Adrenal gland (tissue), 12 donors: ENCODE measurements around the gene WNK4. TPM values are rescaled to one million over a fixed set of nuclear protein-coding genes. Genes with fewer than 3 reads are reported as not detected.

ENCODE experiments used
- DNase-seq, 7 donors: peaks; one replicate each; pipeline ENCODE4 v3.0.0-alpha.2; 2019 to 2020
- H3K27ac ChIP-seq, 5 donors: fragments of 200-600 bp; sonication (generic) in 4 of 5; 1 replicate in 3 of 5; 2 replicates in 2 of 5; pipeline versions ENCODE4 v1.5.1 to v1.8.0; 2016 to 2020; ENCODE audit warnings: mild to moderate bottlenecking in 1 of 5
- H3K27me3 ChIP-seq: fragments of 200-600 bp; 2 replicates; pipeline ENCODE4 v1.8.0; 2021
- H3K36me3 ChIP-seq, 2 donors: fragments of 200-600 bp; replicated peaks in 1 of 2; 1 replicate in 1 of 2; 2 replicates in 1 of 2; pipeline versions ENCODE4 v1.5.1 to v1.8.0; 2018 to 2022
- H3K4me1 ChIP-seq, 2 donors: fragments of 200-600 bp; replicated peaks in 1 of 2; 1 replicate in 1 of 2; 2 replicates in 1 of 2; pipeline versions ENCODE4 v1.5.1 to v1.8.0; 2018 to 2021
- H3K4me3 ChIP-seq, 4 donors: fragments of 200-600 bp; sonication (generic) in 3 of 4; one replicate each; pipeline ENCODE4 v1.5.1; 2016 to 2018
- H3K9me3 ChIP-seq, 3 donors: fragments of 200-600 bp; sonication (generic) in 1 of 3; replicated peaks in 1 of 3; 1 replicate in 2 of 3; 2 replicates in 1 of 3; pipeline versions ENCODE4 v1.5.1 to v1.8.0; 2016 to 2021
- POLR2A ChIP-seq, 2 donors: fragments of 450-650 bp; IDR thresholded peaks; one replicate each; pipeline ENCODE4 v1.6.1; 2017; ENCODE audit warnings: antibody characterized with exemption in 2 of 2, mild to moderate bottlenecking in 2 of 2, moderate library complexity in 1 of 2
- WGBS, 4 donors: extraction: QIAGEN DNeasy Blood & Tissue Kit in 2 of 4; methylation state at CpG; one replicate each; pipeline versions ENCODE4 v1.1.5 to v1.1.7; 2013 to 2017; 5-methylcytosine and 5-hydroxymethylcytosine counted together
- intact Hi-C, 2 donors: fragments of 100-400 bp; cut with DNase I; formaldehyde crosslinking; loops; one replicate each; pipeline versions ENCODE4 v1.14.1 to v1.15.0; 2022 to 2023
- polyA plus RNA-seq, 3 donors: library from polyadenylated mRNA; stranded (reverse); fragments of 200-250 nt in 2 of 3; fragments of 350-450 nt in 1 of 3; fragmentation: Illumina TruSeq in 1 of 3; extraction: RNeasy Lipid Tissue Mini Kit (QIAGEN cat#74804) in 1 of 3; gene quantifications; one replicate each; pipeline ENCODE4 v1.2.3, GENCODE V29; 2013 to 2014
- total RNA-seq, 9 donors: library from RNA; depleted of rRNA in 4 of 9; stranded (reverse); fragments of >200 nt in 4 of 9; fragments of 120-200 nt in 1 of 9; fragmentation: NEBNext Ultra II Directional in 1 of 9; extraction: Animal tissue kit (Norgen Biotek cat#: 25700) in 1 of 9; gene quantifications; one replicate each; pipeline versions ENCODE4 v1.1.0 to v1.2.4, GENCODE V29; 2013 to 2023
- TF ChIP-seq, protein P1 (sequence below), 6 experiments: fragments of 450-650 bp in 4 of 6; fragments of 200-600 bp in 2 of 6; sonication (generic) in 1 of 6; IDR thresholded peaks; 1 replicate in 5 of 6; 2 replicates in 1 of 6; pipeline versions ENCODE4 v1.5.1 to v1.8.0; 2016 to 2021; ENCODE audit warnings: antibody characterized with exemption in 6 of 6, mild to moderate bottlenecking in 2 of 6, moderate library complexity in 1 of 6
- donor health status: healthy with polysubstance abuse.
- donor health status: Bipolar disorder and iron deficiency.
- donor health status: DM: yes; HTN: yes; CAD: no.
- donor health status: DM: no; HTN: no; CAD: no.
- donor health status: DM: no; HTN: no; CAD: no.
- donor health status: DM: yes; HTN: yes; CAD: no.

WNK4 gene
- total and polyA plus RNA-seq, 12 donors: 0.05 to 0.46 (median 0.18) TPM; not detected in 5

- H3K27ac ChIP-seq: no peak overlapping the region
- no peak for DNase-seq
- no peaks in the 10 kb centered on the region for H3K9me3 ChIP-seq
- no peaks in the 10 kb centered on the region for H3K36me3 ChIP-seq
- peak overlapping the region in 1 of 4 donors; percentile 59 for H3K4me3 ChIP-seq
- intact Hi-C loops: loop anchor here (5.0 kb wide), 1 partner anchor 38 kb away; no protein-coding TSS in a partner anchor
- no peak for TF ChIP-seq POLR2A (IDR thresholded peaks at IDR 0.05)
- TF ChIP-seq, protein P1, sequence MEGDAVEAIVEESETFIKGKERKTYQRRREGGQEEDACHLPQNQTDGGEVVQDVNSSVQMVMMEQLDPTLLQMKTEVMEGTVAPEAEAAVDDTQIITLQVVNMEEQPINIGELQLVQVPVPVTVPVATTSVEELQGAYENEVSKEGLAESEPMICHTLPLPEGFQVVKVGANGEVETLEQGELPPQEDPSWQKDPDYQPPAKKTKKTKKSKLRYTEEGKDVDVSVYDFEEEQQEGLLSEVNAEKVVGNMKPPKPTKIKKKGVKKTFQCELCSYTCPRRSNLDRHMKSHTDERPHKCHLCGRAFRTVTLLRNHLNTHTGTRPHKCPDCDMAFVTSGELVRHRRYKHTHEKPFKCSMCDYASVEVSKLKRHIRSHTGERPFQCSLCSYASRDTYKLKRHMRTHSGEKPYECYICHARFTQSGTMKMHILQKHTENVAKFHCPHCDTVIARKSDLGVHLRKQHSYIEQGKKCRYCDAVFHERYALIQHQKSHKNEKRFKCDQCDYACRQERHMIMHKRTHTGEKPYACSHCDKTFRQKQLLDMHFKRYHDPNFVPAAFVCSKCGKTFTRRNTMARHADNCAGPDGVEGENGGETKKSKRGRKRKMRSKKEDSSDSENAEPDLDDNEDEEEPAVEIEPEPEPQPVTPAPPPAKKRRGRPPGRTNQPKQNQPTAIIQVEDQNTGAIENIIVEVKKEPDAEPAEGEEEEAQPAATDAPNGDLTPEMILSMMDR (IDR thresholded peaks at IDR 0.05): no peak
- H3K4me1 ChIP-seq: peaks cover 9 to 17% of the 10 kb centered on the region in 2 donors
- 43 to 51% (median 47%) methylated on average over 10 to 11 of the region's 11 CpGs for WGBS, 4 donors
- H3K27me3 ChIP-seq: no peaks in the 10 kb centered on the region
Observed at GRCh38 chr17:42759982-42760651, 20.3 kb upstream of the WNK4 start.

DNA sequence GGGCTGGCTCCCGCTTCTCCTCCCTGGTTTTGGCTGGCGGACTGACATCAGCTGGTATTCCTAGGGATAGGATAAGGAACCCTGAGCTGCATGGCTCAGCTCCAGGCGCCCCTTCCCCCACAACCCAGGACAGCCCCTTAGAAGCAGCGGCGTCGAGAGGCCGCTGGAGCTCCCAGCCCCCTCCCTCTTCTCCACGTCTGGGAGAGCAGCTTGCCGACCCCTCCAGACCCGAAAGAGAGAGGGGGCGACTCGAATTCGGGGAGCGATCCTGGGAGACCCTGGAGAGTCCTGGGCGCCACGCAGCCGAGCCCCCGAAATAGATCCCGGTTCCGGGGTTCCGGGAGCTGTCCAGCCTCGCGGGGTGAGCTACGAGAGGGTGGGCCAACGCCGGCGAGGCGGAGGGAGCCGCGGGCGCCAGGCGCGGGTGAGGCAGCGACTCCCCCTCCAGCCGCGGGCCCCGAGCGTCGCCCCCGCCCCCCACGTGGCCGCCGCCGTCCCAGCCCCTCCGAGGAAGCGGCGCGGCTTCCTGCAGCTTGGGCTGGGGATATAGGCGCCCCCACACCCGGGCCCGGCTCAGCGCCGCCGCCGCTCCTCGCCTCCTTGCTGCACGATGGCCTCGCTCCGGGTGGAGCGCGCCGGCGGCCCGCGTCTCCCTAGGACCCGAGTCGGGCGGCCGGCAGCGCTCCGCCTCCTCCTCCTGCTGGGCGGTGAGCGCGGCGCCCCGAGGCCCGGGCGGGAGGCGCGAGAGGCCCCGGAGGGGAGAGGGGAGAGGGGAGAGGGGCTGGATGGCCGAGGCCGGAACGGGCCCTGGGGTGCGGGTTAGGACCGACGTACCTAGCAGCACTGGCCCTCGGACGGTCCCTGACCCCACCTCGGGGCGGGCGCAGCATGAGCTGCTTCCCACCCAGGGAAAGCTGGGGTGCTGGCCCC, 19.5 kb upstream of the WNK4 start, which contains the start of gene RAMP2:
Gene RAMP2, plus strand, starts transcription at position 576 of the 930 bp plus-strand sequence. Its CDS starts 35 bp downstream, at position 611.
- Histone ChIP-seq H3K27ac (peak within 1 kb of the TSS in 1 of 5 donors; percentile 59), H3K4me1 (peaks cover 9 to 17% of the 10 kb centered on the region in 2 donors), H3K36me3 (no peaks in the 10 kb centered on the region), H3K4me3 (peak within 1 kb of the TSS in 2 of 4 donors; percentile 13 to 59), H3K9me3 (no peaks in the 10 kb centered on the region), H3K27me3 (no peaks in the 10 kb centered on the region)
- intact Hi-C loops: loop anchor here (5.0 kb wide), 1 partner anchor 39 kb away; no protein-coding TSS in a partner anchor
- TF ChIP-seq, protein P1 (IDR thresholded peaks at IDR 0.05): no peak
- TF ChIP-seq POLR2A (IDR thresholded peaks at IDR 0.05): no peak
- peak in 2 of 7 donors; percentile 32 to 41 for DNase-seq
- WGBS, 4 donors: 2 to 50% (median 16%) methylated on average over 2 to 90 of the region's 92 CpGs

DNA sequence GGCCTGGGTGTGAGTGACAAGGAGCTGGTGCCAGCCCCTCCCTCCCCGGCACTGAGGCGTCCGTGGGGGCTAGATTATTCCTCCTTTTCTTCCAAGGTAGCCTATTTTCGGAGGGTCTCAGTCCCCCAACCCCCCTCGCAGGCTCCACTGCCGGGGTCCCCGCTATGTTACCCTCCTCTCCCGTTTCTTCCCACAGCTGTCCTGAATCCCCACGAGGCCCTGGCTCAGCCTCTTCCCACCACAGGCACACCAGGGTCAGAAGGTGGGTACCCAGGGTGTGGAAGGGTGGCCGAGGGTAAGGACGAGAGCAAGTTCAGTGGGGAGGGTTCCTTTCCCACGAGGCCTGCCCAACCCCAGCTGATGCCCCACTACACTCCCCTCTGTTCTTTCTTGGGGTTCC, 18.8 kb upstream of the WNK4 start:
- H3K4me3 ChIP-seq: peak overlapping the region in 2 of 4 donors; percentile 13 to 59
- H3K27me3 ChIP-seq: no peaks in the 10 kb centered on the region
- H3K27ac ChIP-seq: peak overlapping the region in 1 of 5 donors; percentile 59
- intact Hi-C loops: loop anchor here (5.0 kb wide), 1 partner anchor 39 kb away; no protein-coding TSS in a partner anchor
- H3K4me1 ChIP-seq: peaks cover 9 to 17% of the 10 kb centered on the region in 2 donors
- no peaks in the 10 kb centered on the region for H3K9me3 ChIP-seq
- WGBS, 4 donors: 26 to 38% (median 32%) methylated on average over 7 to 12 of the region's 12 CpGs
- no peak for DNase-seq
- TF ChIP-seq, protein P1 (IDR thresholded peaks at IDR 0.05): no peak
- no peaks in the 10 kb centered on the region for H3K36me3 ChIP-seq

DNA sequence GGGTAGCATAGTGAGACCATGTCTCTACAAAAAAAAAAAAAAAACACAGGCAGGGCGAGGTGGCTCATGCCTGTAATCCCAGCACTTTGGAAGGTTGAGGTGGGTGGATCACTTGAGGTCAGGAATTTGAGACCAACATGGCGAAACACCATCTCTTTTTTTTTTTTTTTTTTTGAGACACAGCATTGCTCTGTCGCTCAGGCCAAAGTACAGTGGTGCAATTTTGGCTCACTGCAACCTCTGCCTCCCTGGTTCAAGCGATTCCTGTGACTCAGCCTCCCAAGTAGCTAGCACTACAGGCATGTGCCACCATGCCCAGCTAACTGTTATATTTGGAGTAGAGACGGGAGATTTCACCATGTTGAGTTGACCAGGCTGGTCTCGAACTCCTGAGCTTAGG, 14.3 kb upstream of the WNK4 start:
- H3K27ac ChIP-seq: no peak overlapping the region
- WGBS, 4 donors: 70 to 75% (median 74%) methylated on average over 4 to 6 of the region's 6 CpGs
- H3K27me3 ChIP-seq: no peaks in the 10 kb centered on the region
- no peak for DNase-seq
- H3K36me3 ChIP-seq: no peaks in the 10 kb centered on the region
- intact Hi-C loops: no loop called here
- H3K4me1 ChIP-seq: peaks cover 3 to 5% of the 10 kb centered on the region in 2 donors
- H3K9me3 ChIP-seq: no peaks in the 10 kb centered on the region
- no peak overlapping the region for H3K4me3 ChIP-seq
- TF ChIP-seq POLR2A (IDR thresholded peaks at IDR 0.05): no peak
- TF ChIP-seq, protein P1 (IDR thresholded peaks at IDR 0.05): no peak
